ENCODE measurements around the gene DPYSL3. TPM values are rescaled to one million over a fixed set of nuclear protein-coding genes. Genes with fewer than 3 reads are reported as not detected.
"Not testable (repeated sequence)": the region's sequence is repeated elsewhere in the genome, so short reads cannot be mapped to it uniquely, and the experiment has no call there.

Gene DPYSL3
- total RNA-seq, 1 experiment from 2014 or later = 42.7 TPM

DNA sequence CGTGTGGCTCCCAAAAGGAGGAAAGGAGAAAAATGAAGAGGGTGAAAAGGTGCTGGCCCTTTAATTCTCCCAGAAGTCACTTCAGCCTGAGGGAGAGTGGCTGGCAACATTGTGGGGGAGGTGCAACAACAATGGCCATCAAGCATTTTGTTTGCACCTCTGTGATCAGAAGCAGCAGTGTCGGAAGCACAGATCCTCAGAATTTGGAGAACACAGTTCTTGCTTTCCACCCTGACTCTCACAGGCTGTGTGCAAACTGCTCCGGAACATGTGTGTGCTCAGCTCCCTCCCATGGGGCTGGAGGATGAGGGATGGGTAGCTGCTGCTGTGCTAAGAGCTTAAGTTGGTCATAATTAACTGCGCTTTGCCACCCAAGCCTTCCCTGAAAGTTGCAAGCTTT, 127.1 kb downstream of the DPYSL3 start:
- Histone ChIP-seq H3K36me3 (no peaks in the 10 kb centered on the region), H3K9me3 (replicated peaks) (peaks cover 5% of the 10 kb centered on the region; the same call in 1 of the 2 replicates), H3K27ac (peak overlapping the region; percentile 66), H3K27me3 (no peaks in the 10 kb centered on the region; the same call in 1 of the 2 replicates), H3K4me1 (peaks cover 12% of the 10 kb centered on the region; the same call in 1 of the 2 replicates), H3K4me3 (peak overlapping the region; percentile 62)
- DNase-seq = peak; percentile 46 to 73

DNA sequence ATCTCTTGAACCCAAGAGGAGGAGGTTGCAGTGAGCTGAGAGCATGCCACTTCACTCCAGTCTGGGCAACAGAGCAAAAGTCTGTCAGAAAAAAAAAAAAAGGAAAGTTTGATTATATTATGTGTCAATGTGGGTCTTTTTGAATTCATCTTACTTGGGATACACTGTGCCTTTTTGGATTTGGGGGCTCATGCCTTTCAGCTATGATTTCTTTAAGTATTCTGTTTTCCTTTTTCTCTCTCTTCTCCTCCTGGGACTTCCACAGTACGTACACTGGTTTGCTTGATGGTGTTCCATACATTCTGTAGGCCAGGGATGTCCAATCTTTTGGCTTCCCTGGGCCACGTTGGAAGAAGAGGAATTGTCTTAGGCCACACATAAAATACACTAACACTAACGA, 128.3 kb downstream of the DPYSL3 start:
- H3K36me3 ChIP-seq = no peaks in the 10 kb centered on the region
- H3K27me3 ChIP-seq = no peaks in the 10 kb centered on the region; the same call in 1 of the 2 replicates
- H3K4me1 ChIP-seq = peaks cover 12% of the 10 kb centered on the region; the same call in 1 of the 2 replicates
- H3K27ac ChIP-seq = no peak overlapping the region
- peaks cover 5% of the 10 kb centered on the region; the same call in 1 of the 2 replicates for H3K9me3 ChIP-seq (replicated peaks)
- H3K4me3 ChIP-seq = no peak overlapping the region
- DNase-seq = no peak

DNA sequence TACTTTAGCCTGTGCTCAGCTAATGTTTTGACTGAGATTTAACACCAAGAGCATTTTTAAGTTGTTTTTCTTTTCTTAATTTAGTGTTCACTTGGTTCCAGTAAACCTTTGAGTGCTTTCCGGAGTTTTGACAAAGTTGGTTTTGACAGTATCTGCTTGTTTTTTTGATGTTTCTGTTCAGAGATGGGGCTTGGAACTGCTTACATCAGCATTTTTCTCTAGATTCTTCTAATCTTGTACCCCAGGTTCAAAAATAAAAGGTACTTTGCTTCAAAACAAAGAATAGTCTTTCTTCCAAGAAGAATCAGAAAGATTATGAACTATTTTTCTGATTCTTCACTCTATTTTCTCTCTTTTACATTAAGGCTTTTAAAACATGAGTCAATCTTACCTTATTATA, 132.2 kb downstream of the DPYSL3 start:
- no peak for DNase-seq
- Histone ChIP-seq H3K4me1 (no peaks in the 10 kb centered on the region), H3K27ac (no peak overlapping the region), H3K36me3 (no peaks in the 10 kb centered on the region), H3K27me3 (no peaks in the 10 kb centered on the region; the same call in 1 of the 2 replicates), H3K9me3 (replicated peaks) (peaks cover 5% of the 10 kb centered on the region; the same call in 1 of the 2 replicates), H3K4me3 (no peak overlapping the region)

DNA sequence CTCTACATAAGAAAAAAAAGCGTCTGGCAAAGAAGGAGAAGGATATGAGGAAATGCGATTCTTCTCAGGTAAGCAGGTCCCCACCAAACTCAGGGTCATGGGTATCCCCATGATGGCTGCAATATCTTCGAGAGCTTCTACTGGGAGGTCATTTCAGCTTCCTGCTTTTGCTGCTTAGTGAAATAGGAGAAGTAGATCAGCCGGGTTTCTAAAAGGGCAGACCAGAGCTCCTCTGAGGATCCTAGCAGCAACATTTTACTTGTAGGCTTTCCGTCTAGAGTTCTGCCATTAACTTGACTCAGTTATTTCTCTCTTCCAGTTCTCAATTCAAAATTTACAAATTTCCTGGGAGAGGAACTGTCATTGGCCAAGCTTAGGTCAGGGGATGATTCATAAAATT, 134.7 kb downstream of the DPYSL3 start:
- no peak for DNase-seq
- Histone ChIP-seq H3K9me3 (replicated peaks) (no peaks in the 10 kb centered on the region; the same call in 1 of the 2 replicates), H3K4me1 (no peaks in the 10 kb centered on the region), H3K36me3 (no peaks in the 10 kb centered on the region), H3K4me3 (no peak overlapping the region), H3K27me3 (no peaks in the 10 kb centered on the region; the same call in 1 of the 2 replicates), H3K27ac (no peak overlapping the region)

GRCh38 chr5:147373328-147373727, 136.5 kb downstream of the DPYSL3 start:
- DNase-seq = no peak
- Histone ChIP-seq H3K36me3 (no peaks in the 10 kb centered on the region), H3K9me3 (replicated peaks) (no peaks in the 10 kb centered on the region), H3K27me3 (no peaks in the 10 kb centered on the region; the same call in 1 of the 2 replicates), H3K4me3 (no peak overlapping the region), H3K4me1 (peaks cover 3% of the 10 kb centered on the region; the same call in 1 of the 2 replicates), H3K27ac (no peak overlapping the region)

DNA sequence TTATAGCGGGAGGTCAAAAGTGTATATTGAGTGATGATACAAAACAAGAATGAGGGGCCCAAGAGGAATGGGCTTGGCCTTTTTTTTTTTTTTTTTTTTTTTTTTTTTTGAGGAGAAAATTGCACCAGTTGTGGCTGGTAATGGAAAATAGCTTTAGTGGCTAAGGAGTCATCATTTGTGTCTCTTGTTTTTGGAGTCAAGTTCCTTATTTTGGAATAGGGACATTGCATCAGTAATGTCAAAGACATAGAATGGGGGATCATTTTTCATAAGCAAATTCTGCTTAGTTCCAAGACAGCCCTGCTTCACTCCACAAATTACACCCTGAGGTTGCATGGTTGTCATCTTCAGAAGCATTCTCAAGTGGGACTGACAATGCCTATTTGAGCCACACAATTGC, 137.7 kb downstream of the DPYSL3 start:
- H3K9me3 ChIP-seq (replicated peaks) = no peaks in the 10 kb centered on the region
- DNase-seq = no peak
- H3K4me3 ChIP-seq = no peak overlapping the region
- peaks cover 3% of the 10 kb centered on the region; the same call in 1 of the 2 replicates for H3K4me1 ChIP-seq
- no peaks in the 10 kb centered on the region for H3K36me3 ChIP-seq
- no peaks in the 10 kb centered on the region for H3K27me3 ChIP-seq
- H3K27ac ChIP-seq = no peak overlapping the region

DNA sequence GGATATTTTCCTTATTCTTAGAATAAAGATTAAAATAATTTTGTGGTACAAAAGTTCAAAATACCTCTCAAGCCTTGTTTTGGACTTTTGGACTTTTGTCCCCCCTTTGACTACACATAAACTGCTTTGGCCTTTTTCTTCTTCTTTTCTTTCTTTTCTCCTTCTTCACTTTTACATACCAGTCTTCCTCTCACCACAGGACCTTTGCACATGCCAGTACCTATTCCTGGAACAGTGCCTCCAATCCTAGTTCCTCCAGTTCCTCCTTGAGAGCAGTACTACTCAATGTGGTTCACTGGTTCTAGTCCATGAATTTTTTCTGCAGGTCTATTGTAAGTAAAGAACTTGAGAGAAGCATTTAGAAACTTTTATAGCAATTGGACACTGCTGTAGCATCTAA, 138.6 kb downstream of the DPYSL3 start:
- Histone ChIP-seq H3K36me3 (no peaks in the 10 kb centered on the region), H3K27me3 (no peaks in the 10 kb centered on the region), H3K4me3 (no peak overlapping the region), H3K27ac (no peak overlapping the region), H3K9me3 (replicated peaks) (no peaks in the 10 kb centered on the region), H3K4me1 (peaks cover 3% of the 10 kb centered on the region; the same call in 1 of the 2 replicates)
- DNase-seq = no peak

- Histone ChIP-seq H3K4me3 (no peak overlapping the region), H3K27ac (no peak overlapping the region), H3K9me3 (replicated peaks) (no peaks in the 10 kb centered on the region), H3K36me3 (no peaks in the 10 kb centered on the region), H3K4me1 (peaks cover 3% of the 10 kb centered on the region; the same call in 1 of the 2 replicates), H3K27me3 (peaks cover 6% of the 10 kb centered on the region; the same call in 1 of the 2 replicates)
- no peak for DNase-seq
Observed at GRCh38 chr5:147369742-147370374, 140.0 kb downstream of the DPYSL3 start.

- DNase-seq; H3K9me3 ChIP-seq (replicated peaks); H3K4me1 ChIP-seq; H3K36me3 ChIP-seq; H3K27ac ChIP-seq; H3K27me3 ChIP-seq; H3K4me3 ChIP-seq: not testable (repeated sequence)
Observed at GRCh38 chr5:147367381-147367780, 142.5 kb downstream of the DPYSL3 start.

DNA sequence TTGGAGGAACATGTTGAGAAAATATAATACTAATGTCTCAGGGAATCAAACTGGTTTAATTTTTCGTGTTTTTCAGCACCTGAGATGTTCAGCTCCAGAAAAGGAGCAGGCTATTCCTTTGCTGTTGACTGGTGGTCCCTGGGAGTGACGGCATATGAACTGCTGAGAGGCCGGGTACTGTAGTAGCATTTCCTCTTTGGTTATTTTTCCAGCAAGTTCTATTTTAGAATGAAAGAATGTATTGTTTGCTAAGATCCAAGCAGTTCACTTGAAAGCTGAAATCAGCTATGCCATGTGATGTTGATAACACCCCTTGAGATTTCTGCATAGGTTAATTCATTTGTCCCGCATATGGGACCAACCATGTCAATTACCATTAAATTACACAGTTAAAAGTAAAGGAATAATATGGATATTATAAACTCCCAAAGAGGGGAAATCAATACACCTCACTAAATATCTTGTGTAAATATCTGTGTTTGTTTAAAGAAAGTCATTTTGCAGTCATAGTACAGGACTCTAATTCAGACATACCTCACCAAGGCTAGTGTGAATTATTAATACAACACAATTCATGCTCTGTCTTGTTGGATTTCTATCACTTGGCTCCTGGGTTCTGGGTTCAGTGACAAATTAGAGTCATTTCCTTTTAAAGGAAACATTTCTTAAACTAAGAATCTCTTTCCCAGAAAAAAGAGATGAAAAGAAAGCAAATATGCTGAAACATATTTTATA, 148.3 kb downstream of the DPYSL3 start:
- H3K27ac ChIP-seq = no peak overlapping the region
- H3K4me1 ChIP-seq = no peaks in the 10 kb centered on the region
- H3K4me3 ChIP-seq = no peak overlapping the region
- DNase-seq = no peak
- H3K9me3 ChIP-seq (replicated peaks) = no peaks in the 10 kb centered on the region
- peaks cover 6% of the 10 kb centered on the region for H3K27me3 ChIP-seq
- no peaks in the 10 kb centered on the region for H3K36me3 ChIP-seq

- H3K27me3 ChIP-seq = peaks cover 4% of the 10 kb centered on the region
- no peak overlapping the region for H3K27ac ChIP-seq
- no peaks in the 10 kb centered on the region for H3K36me3 ChIP-seq
- no peak overlapping the region for H3K4me3 ChIP-seq
- H3K4me1 ChIP-seq = no peaks in the 10 kb centered on the region
- H3K9me3 ChIP-seq (replicated peaks) = no peaks in the 10 kb centered on the region
- DNase-seq = no peak
Observed at GRCh38 chr5:147360816-147361215, 149.1 kb downstream of the DPYSL3 start.

GRCh38 chr5:147359581-147359980, 150.3 kb downstream of the DPYSL3 start:
- H3K36me3 ChIP-seq = no peaks in the 10 kb centered on the region
- H3K27ac ChIP-seq = no peak overlapping the region
- no peak overlapping the region for H3K4me3 ChIP-seq
- DNase-seq = no peak
- H3K9me3 ChIP-seq (replicated peaks) = no peaks in the 10 kb centered on the region
- no peaks in the 10 kb centered on the region for H3K4me1 ChIP-seq
- no peaks in the 10 kb centered on the region; the same call in 1 of the 2 replicates for H3K27me3 ChIP-seq

DNA sequence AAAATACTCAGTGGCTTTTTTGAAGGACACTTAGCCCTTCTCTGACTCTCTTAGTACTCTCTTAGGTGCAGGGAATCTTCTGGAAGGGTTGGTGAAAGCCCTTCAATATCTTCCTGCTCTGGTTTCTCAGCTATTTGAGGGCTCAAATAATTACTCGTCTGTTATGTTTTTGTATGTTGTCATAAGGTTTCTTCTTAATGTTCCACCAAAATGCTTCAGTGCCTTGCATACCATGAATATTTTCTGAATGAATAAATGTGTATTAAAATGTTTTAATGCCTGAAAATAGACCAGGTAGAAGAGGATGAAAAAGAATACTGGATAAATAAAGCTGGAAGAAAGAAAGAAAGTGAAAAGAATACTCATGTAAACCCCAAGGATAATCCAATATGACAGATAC, 150.8 kb downstream of the DPYSL3 start:
- no peaks in the 10 kb centered on the region; the same call in none of the 2 replicates for H3K27me3 ChIP-seq
- H3K36me3 ChIP-seq = no peaks in the 10 kb centered on the region
- H3K4me3 ChIP-seq = no peak overlapping the region
- no peak for DNase-seq
- H3K9me3 ChIP-seq (replicated peaks) = no peaks in the 10 kb centered on the region
- no peak overlapping the region for H3K27ac ChIP-seq
- H3K4me1 ChIP-seq = no peaks in the 10 kb centered on the region

DNA sequence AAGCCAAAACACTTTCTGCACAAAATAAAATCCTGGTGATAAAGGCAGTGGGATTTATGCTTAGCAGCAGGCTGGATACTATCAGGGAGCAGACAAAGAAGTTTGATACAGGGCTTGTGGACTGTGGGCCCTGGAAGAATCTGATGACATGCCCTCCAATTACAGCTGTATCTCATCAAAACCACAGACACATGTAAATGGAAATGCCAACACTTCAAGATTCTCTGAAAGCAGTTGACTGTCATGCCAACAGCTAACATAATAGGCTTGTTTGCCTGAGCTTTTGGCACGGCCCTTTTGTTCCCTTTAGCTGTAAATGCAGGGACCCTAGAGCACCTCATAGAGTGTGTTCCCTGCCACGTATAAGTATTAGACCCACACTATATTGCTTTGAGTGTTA, 160.6 kb downstream of the DPYSL3 start:
- no peaks in the 10 kb centered on the region for H3K9me3 ChIP-seq (replicated peaks)
- peaks cover 9% of the 10 kb centered on the region; the same call in 1 of the 2 replicates for H3K27me3 ChIP-seq
- no peak overlapping the region for H3K4me3 ChIP-seq
- H3K36me3 ChIP-seq = no peaks in the 10 kb centered on the region
- H3K27ac ChIP-seq = no peak overlapping the region
- no peak for DNase-seq
- H3K4me1 ChIP-seq = no peaks in the 10 kb centered on the region

- Histone ChIP-seq H3K9me3 (replicated peaks) (no peaks in the 10 kb centered on the region), H3K36me3 (no peaks in the 10 kb centered on the region), H3K27ac (no peak overlapping the region), H3K4me3 (no peak overlapping the region), H3K27me3 (peaks cover 6% of the 10 kb centered on the region; the same call in 1 of the 2 replicates), H3K4me1 (no peaks in the 10 kb centered on the region)
- DNase-seq = no peak
Observed at GRCh38 chr5:147348451-147348850, 161.4 kb downstream of the DPYSL3 start.

Data from SJCRH30 (cell line).